ENCODE measurements around the gene CREG1.

DNA sequence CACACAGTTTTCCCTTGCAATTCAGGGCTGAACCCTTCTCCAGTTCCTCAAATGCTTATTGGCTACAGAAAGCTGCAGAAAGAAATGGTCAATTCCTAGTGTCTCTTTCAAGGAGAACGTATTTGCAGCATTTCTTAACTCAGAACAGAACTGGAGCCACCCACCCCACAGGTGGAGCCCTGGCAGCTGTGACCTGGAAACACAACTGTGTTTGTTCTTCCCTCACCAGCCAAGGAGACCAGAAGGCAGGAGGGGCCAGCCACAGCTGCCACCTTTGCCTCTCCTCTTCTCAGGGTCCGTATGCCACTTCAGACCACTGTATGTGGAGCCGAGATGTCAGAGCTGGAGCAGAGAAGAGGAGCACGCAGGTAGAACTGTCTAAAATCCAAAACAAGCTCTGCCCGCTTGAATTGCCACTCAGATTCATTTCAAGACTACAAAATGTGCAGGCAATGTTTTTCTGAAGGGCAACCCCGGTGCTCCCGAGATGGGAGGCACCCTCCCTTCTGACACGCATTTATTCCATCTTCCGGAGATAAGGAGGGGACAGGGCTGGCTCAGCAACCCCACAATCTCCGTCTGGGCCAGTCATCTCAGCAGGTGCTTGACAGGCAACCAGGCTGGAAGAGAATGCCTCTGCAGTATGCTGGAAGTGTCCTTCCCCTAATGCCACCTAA, 51.9 kb downstream of the CREG1 start:
- TF ChIP-seq, protein P1, sequence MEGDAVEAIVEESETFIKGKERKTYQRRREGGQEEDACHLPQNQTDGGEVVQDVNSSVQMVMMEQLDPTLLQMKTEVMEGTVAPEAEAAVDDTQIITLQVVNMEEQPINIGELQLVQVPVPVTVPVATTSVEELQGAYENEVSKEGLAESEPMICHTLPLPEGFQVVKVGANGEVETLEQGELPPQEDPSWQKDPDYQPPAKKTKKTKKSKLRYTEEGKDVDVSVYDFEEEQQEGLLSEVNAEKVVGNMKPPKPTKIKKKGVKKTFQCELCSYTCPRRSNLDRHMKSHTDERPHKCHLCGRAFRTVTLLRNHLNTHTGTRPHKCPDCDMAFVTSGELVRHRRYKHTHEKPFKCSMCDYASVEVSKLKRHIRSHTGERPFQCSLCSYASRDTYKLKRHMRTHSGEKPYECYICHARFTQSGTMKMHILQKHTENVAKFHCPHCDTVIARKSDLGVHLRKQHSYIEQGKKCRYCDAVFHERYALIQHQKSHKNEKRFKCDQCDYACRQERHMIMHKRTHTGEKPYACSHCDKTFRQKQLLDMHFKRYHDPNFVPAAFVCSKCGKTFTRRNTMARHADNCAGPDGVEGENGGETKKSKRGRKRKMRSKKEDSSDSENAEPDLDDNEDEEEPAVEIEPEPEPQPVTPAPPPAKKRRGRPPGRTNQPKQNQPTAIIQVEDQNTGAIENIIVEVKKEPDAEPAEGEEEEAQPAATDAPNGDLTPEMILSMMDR (IDR thresholded peaks at IDR 0.05) = no peak
- no peak for TF ChIP-seq POLR2A (IDR thresholded peaks at IDR 0.05)

Data from sigmoid colon (tissue), 3 donors.